ENCODE measurements around the gene POU3F1. TPM values are rescaled to one million over a fixed set of nuclear protein-coding genes. Genes with fewer than 3 reads are reported as not detected.
A peak's percentile ranks its signal among the peaks of the same experiment; 100 is the strongest.

POU3F1 gene
- total and polyA plus RNA-seq, 4 experiments from 2014 or later: 0.08 to 0.15 (median 0.14) TPM; not detected in 1

- Histone ChIP-seq H3K27me3 (ENCODE audit: insufficient read depth, low read length) (no peaks in the 10 kb centered on the region), H3K4me1 (ENCODE audit: insufficient read depth, low read length) (peaks cover 43% of the 10 kb centered on the region), H3K27ac (ENCODE audit: low read depth, low read length) (no peak overlapping the region), H3K36me3 (ENCODE audit: insufficient read depth, low read length) (peaks cover 23% of the 10 kb centered on the region), H3K9me3 (ENCODE audit: control insufficient read depth in 1 of 2, low read length in 2 of 2) (no peaks in the 10 kb centered on the region), H3K4me3 (ENCODE audit: low read length in 2 of 2) (no peak overlapping the region)
- no peaks in the 10 kb centered on the region for H3K27me3 Mint-ChIP-seq
- no peak overlapping the region for H3K4me3 Mint-ChIP-seq
- POLR2A ChIA-PET (ENCODE audit: partially characterized antibody): interaction anchor here (1.0 to 1.1 kb wide), 2 partner anchors 22 to 32 kb away, joined by 3 read pairs; no protein-coding TSS in a partner anchor
- CTCF ChIA-PET (ENCODE audit: partially characterized antibody): interaction anchor here (0.6 to 4.0 kb wide), 11 partner anchors 9 to 1884 kb away, joined by 3 to 18 read pairs (median 4); partner anchors contain the start of genes SF3A3 and UTP11
- peaks cover 16 to 49% (median 30%) of the 10 kb centered on the region in 4 donors for H3K4me1 Mint-ChIP-seq
- intact Hi-C loops (cut with micrococcal nuclease): no loop called here
- DNase-seq: no peak
- H3K27ac Mint-ChIP-seq: peak overlapping the region in 5 of 7 donors; percentile 35 to 88 (median 61)
- H3K36me3 Mint-ChIP-seq: peaks cover 19 to 37% of the 10 kb centered on the region in 2 donors
- H3K9me3 Mint-ChIP-seq: no peaks in the 10 kb centered on the region
Observed at GRCh38 chr1:38027201-38028104, 19.1 kb downstream of the POU3F1 start.

- intact Hi-C loops (cut with micrococcal nuclease): loop anchor here (1.0 kb wide), 1 partner anchor 561 kb away; no protein-coding TSS in a partner anchor
- ChIA-PET CTCF (ENCODE audit: partially characterized antibody) (interaction anchor here (0.6 to 4.0 kb wide), 9 partner anchors 9 to 1883 kb away, joined by 3 to 12 read pairs (median 4); no protein-coding TSS in a partner anchor), POLR2A (ENCODE audit: partially characterized antibody) (interaction anchor here (1.3 kb wide), 1 partner anchor 13 kb away, joined by 3 read pairs; no protein-coding TSS in a partner anchor)
- Histone ChIP-seq H3K27me3 (ENCODE audit: insufficient read depth, low read length) (no peaks in the 10 kb centered on the region), H3K36me3 (ENCODE audit: insufficient read depth, low read length) (peaks cover 30% of the 10 kb centered on the region), H3K4me1 (ENCODE audit: insufficient read depth, low read length) (peaks cover 43% of the 10 kb centered on the region), H3K9me3 (ENCODE audit: control insufficient read depth in 1 of 2, low read length in 2 of 2) (no peaks in the 10 kb centered on the region), H3K4me3 (ENCODE audit: low read length in 2 of 2) (no peak overlapping the region), H3K27ac (ENCODE audit: low read depth, low read length) (no peak overlapping the region)
- H3K4me1 Mint-ChIP-seq: peaks cover 16 to 47% (median 29%) of the 10 kb centered on the region in 4 donors
- H3K27ac Mint-ChIP-seq: peak overlapping the region in 4 of 7 donors; percentile 34 to 87 (median 61)
- no peaks in the 10 kb centered on the region for H3K9me3 Mint-ChIP-seq
- peaks cover 25 to 44% of the 10 kb centered on the region in 2 donors for H3K36me3 Mint-ChIP-seq
- DNase-seq: peak in 1 of 5 donors; percentile 46
- no peak overlapping the region for H3K4me3 Mint-ChIP-seq
- no peaks in the 10 kb centered on the region for H3K27me3 Mint-ChIP-seq
Observed at GRCh38 chr1:38026592-38027200, 19.9 kb downstream of the POU3F1 start.

GRCh38 chr1:38025664-38026063 lies 20.9 kb downstream of the POU3F1 start:
- peaks cover 25 to 51% of the 10 kb centered on the region in 2 donors for H3K36me3 Mint-ChIP-seq
- no peaks in the 10 kb centered on the region for H3K9me3 Mint-ChIP-seq
- no peaks in the 10 kb centered on the region for H3K27me3 Mint-ChIP-seq
- no peak overlapping the region for H3K27ac Mint-ChIP-seq
- no peak for DNase-seq
- Histone ChIP-seq H3K36me3 (ENCODE audit: insufficient read depth, low read length) (peaks cover 32% of the 10 kb centered on the region), H3K4me3 (ENCODE audit: low read length in 2 of 2) (no peak overlapping the region), H3K9me3 (ENCODE audit: control insufficient read depth in 1 of 2, low read length in 2 of 2) (no peaks in the 10 kb centered on the region), H3K4me1 (ENCODE audit: insufficient read depth, low read length) (peaks cover 33% of the 10 kb centered on the region), H3K27me3 (ENCODE audit: insufficient read depth, low read length) (no peaks in the 10 kb centered on the region), H3K27ac (ENCODE audit: low read depth, low read length) (no peak overlapping the region)
- peaks cover 15 to 37% (median 25%) of the 10 kb centered on the region in 4 donors for H3K4me1 Mint-ChIP-seq
- POLR2A ChIA-PET (ENCODE audit: partially characterized antibody): interaction anchor here (1.3 kb wide), 1 partner anchor 12 kb away, joined by 3 read pairs; no protein-coding TSS in a partner anchor
- CTCF ChIA-PET (ENCODE audit: partially characterized antibody): interaction anchor here (1.1 to 4.0 kb wide), 5 partner anchors 10 to 831 kb away, joined by 3 to 12 read pairs (median 4); no protein-coding TSS in a partner anchor
- intact Hi-C loops (cut with micrococcal nuclease): loop anchor here (1.0 kb wide), 1 partner anchor 562 kb away; no protein-coding TSS in a partner anchor
- H3K4me3 Mint-ChIP-seq: no peak overlapping the region

GRCh38 chr1:38025233-38025632 lies 21.4 kb downstream of the POU3F1 start:
- Histone ChIP-seq H3K27ac (ENCODE audit: low read depth, low read length) (no peak overlapping the region), H3K9me3 (ENCODE audit: control insufficient read depth in 1 of 2, low read length in 2 of 2) (no peaks in the 10 kb centered on the region), H3K4me3 (ENCODE audit: low read length in 2 of 2) (no peak overlapping the region), H3K4me1 (ENCODE audit: insufficient read depth, low read length) (peaks cover 29% of the 10 kb centered on the region), H3K27me3 (ENCODE audit: insufficient read depth, low read length) (no peaks in the 10 kb centered on the region), H3K36me3 (ENCODE audit: insufficient read depth, low read length) (peaks cover 36% of the 10 kb centered on the region)
- no peak for DNase-seq
- POLR2A ChIA-PET (ENCODE audit: partially characterized antibody): interaction anchor here (1.0 to 1.1 kb wide), 2 partner anchors 13 to 1801 kb away, joined by 3 read pairs; partner anchors contain the start of genes THRAP3 and UTP11
- Mint-ChIP-seq H3K9me3 (no peaks in the 10 kb centered on the region), H3K4me3 (no peak overlapping the region), H3K27me3 (no peaks in the 10 kb centered on the region), H3K36me3 (peaks cover 30 to 55% of the 10 kb centered on the region in 2 donors), H3K27ac (no peak overlapping the region), H3K4me1 (peaks cover 11 to 33% (median 21%) of the 10 kb centered on the region in 4 donors)
- intact Hi-C loops (cut with micrococcal nuclease): no loop called here
- CTCF ChIA-PET (ENCODE audit: partially characterized antibody): interaction anchor here (1.0 to 4.0 kb wide), 3 partner anchors 10 to 809 kb away, joined by 6 to 12 read pairs (median 12); no protein-coding TSS in a partner anchor

- Histone ChIP-seq H3K4me1 (ENCODE audit: insufficient read depth, low read length) (peaks cover 5% of the 10 kb centered on the region), H3K36me3 (ENCODE audit: insufficient read depth, low read length) (peaks cover 54% of the 10 kb centered on the region), H3K9me3 (ENCODE audit: control insufficient read depth in 1 of 2, low read length in 2 of 2) (no peaks in the 10 kb centered on the region), H3K4me3 (ENCODE audit: low read length in 2 of 2) (no peak overlapping the region), H3K27ac (ENCODE audit: low read depth, low read length) (no peak overlapping the region), H3K27me3 (ENCODE audit: insufficient read depth, low read length) (no peaks in the 10 kb centered on the region)
- Mint-ChIP-seq H3K9me3 (no peaks in the 10 kb centered on the region), H3K27me3 (no peaks in the 10 kb centered on the region), H3K36me3 (peaks cover 41 to 71% of the 10 kb centered on the region in 2 donors), H3K4me3 (no peak overlapping the region), H3K27ac (no peak overlapping the region), H3K4me1 (peaks cover 2 to 8% (median 5%) of the 10 kb centered on the region in 4 donors)
- POLR2A ChIA-PET (ENCODE audit: partially characterized antibody): no interaction called here
- DNase-seq: no peak
- intact Hi-C loops (cut with micrococcal nuclease): no loop called here
- CTCF ChIA-PET (ENCODE audit: partially characterized antibody): interaction anchor here (0.8 to 15.6 kb wide), 4 partner anchors 9 to 49 kb away, joined by 3 to 192 read pairs (median 5); partner anchors contain the start of gene SF3A3
Observed at GRCh38 chr1:38022810-38023209, 23.8 kb downstream of the POU3F1 start.

GRCh38 chr1:38021969-38022368 lies 24.6 kb downstream of the POU3F1 start:
- DNase-seq: no peak
- Histone ChIP-seq H3K9me3 (ENCODE audit: control insufficient read depth in 1 of 2, low read length in 2 of 2) (no peaks in the 10 kb centered on the region), H3K4me1 (ENCODE audit: insufficient read depth, low read length) (no peaks in the 10 kb centered on the region), H3K4me3 (ENCODE audit: low read length in 2 of 2) (no peak overlapping the region), H3K27me3 (ENCODE audit: insufficient read depth, low read length) (no peaks in the 10 kb centered on the region), H3K27ac (ENCODE audit: low read depth, low read length) (no peak overlapping the region), H3K36me3 (ENCODE audit: insufficient read depth, low read length) (peaks cover 60% of the 10 kb centered on the region)
- ChIA-PET POLR2A (ENCODE audit: partially characterized antibody) (no interaction called here), CTCF (ENCODE audit: partially characterized antibody) (interaction anchor here (1.4 to 15.6 kb wide), 3 partner anchors 8 to 50 kb away, joined by 3 to 192 read pairs (median 6); partner anchors contain the start of gene SF3A3)
- Mint-ChIP-seq H3K27ac (no peak overlapping the region), H3K36me3 (peaks cover 45 to 76% of the 10 kb centered on the region in 2 donors), H3K4me1 (peaks cover 0 to 6% (median 3%) of the 10 kb centered on the region in 4 donors), H3K27me3 (no peaks in the 10 kb centered on the region), H3K9me3 (no peaks in the 10 kb centered on the region), H3K4me3 (no peak overlapping the region)
- intact Hi-C loops (cut with micrococcal nuclease): no loop called here

Data from CD4-positive, alpha-beta memory T cell (primary cell).